ENCODE data around the gene STMN1. TPM values are rescaled to one million over a fixed set of nuclear protein-coding genes. Genes with fewer than 3 reads are reported as not detected.

Gene STMN1
- total and polyA plus RNA-seq, 2 of the 8 experiments (the other 6 are each of a cell fraction or from before 2014, with no cell fraction given): 116 to 564 TPM

DNA sequence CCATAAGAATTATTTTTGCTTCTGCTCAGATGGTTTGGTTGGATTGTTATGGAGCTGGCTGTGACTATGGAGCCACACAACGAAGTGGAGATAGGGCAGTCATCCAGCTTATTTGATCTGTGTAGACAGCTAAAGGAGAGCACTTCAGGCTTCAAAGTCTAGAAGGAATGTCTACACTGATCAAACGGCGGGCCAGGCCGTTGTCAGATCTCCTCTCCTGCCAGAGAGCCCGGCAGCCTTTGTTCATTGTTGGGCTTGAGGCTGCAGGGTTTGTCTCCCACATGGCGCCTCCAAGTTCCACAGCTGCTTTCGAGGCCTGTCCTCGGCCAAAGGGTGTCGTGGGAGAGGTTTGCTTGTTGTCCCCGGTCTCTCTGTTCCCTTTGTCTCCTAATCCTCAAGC is 2.8 kb upstream of the STMN1 start (continued):
- TF ChIP-seq, protein P1, sequence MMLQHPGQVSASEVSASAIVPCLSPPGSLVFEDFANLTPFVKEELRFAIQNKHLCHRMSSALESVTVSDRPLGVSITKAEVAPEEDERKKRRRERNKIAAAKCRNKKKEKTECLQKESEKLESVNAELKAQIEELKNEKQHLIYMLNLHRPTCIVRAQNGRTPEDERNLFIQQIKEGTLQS (IDR thresholded peaks at IDR 0.05; ENCODE audit: insufficient read depth, low read depth, low read length): no peak

All from H1 (cell line).